Rectal smooth muscle tissue (tissue), 1 donor: ENCODE measurements around the gene LPP.

Experiments
- H3K27ac ChIP-seq: one replicate; pipeline ENCODE4 v1.7.0; 2013; ENCODE audit warnings: low read depth, low read length, inconsistent platforms
- H3K27me3 ChIP-seq: one replicate; pipeline ENCODE4 v1.7.0; 2013; ENCODE audit warnings: low read length; ENCODE audit not compliant: control insufficient read depth, insufficient read depth
- H3K36me3 ChIP-seq: one replicate; pipeline ENCODE4 v1.7.0; 2013; ENCODE audit warnings: low read length; ENCODE audit not compliant: control insufficient read depth, insufficient read depth
- H3K4me1 ChIP-seq: one replicate; pipeline ENCODE4 v1.7.0; 2013; ENCODE audit warnings: low read length; ENCODE audit not compliant: control insufficient read depth, insufficient read depth
- H3K4me3 ChIP-seq: one replicate; pipeline ENCODE4 v1.7.0; 2013; ENCODE audit warnings: low read length
- H3K9ac ChIP-seq: one replicate; pipeline ENCODE4 v1.7.0; 2013; ENCODE audit warnings: low read length

The LPP gene

DNA sequence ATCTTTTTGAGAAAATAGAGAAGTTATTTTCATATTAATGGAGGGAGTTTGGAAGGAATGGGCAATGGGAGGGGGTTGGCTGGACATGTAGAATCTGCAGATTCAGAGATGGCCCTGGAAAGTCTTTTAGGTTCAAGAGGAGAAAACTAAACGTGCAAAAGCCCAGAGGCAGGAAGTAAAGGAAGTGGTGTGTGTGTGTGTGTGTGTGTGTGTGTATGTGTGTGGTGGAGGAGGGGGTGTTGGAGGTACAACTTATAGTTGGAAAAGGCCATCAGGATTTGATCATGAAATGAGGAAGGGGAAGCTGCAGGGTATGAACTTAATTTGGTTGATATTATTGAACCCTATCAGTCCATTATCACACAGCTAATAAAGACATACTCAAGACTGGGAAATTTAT, 5.6 kb upstream of the LPP start:
- Histone ChIP-seq H3K4me3 (no peak overlapping the region), H3K4me1 (peaks cover 12% of the 10 kb centered on the region), H3K36me3 (no peaks in the 10 kb centered on the region), H3K27me3 (no peaks in the 10 kb centered on the region), H3K9ac (no peak overlapping the region), H3K27ac (no peak overlapping the region)

DNA sequence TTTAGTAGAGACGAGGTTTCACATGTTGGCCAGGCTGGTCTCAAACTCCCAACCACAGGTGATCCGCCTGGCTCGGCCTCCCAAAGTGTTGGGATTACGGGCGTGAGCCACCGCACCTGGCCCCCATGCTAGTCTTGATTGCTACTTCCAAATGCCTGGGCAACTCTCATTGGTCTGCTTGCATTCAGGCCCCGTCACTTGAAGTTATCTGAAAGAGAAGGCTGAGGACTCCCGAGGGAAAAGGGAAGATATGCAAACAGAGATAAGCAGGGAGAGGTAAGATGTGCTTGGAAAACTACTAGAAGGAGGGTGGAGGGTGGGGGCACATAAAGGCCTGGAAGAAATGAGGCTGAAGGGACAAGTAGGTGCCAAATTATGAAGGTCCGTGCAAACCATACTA, 4.4 kb upstream of the LPP start:
- Histone ChIP-seq H3K27ac (no peak overlapping the region), H3K4me3 (no peak overlapping the region), H3K36me3 (no peaks in the 10 kb centered on the region), H3K4me1 (peaks cover 13% of the 10 kb centered on the region), H3K9ac (no peak overlapping the region), H3K27me3 (no peaks in the 10 kb centered on the region)

- Histone ChIP-seq H3K36me3 (no peaks in the 10 kb centered on the region), H3K27me3 (no peaks in the 10 kb centered on the region), H3K4me3 (no peak overlapping the region), H3K4me1 (peaks cover 19% of the 10 kb centered on the region), H3K27ac (peak overlapping the region; percentile 28), H3K9ac (no peak overlapping the region)
Observed at GRCh38 chr3:188150982-188151381, 3.0 kb upstream of the LPP start.

GRCh38 chr3:188151438-188151837, 2.5 kb upstream of the LPP start:
- Histone ChIP-seq H3K9ac (no peak overlapping the region), H3K36me3 (no peaks in the 10 kb centered on the region), H3K4me1 (peaks cover 23% of the 10 kb centered on the region), H3K27me3 (no peaks in the 10 kb centered on the region), H3K4me3 (no peak overlapping the region), H3K27ac (no peak overlapping the region)

DNA sequence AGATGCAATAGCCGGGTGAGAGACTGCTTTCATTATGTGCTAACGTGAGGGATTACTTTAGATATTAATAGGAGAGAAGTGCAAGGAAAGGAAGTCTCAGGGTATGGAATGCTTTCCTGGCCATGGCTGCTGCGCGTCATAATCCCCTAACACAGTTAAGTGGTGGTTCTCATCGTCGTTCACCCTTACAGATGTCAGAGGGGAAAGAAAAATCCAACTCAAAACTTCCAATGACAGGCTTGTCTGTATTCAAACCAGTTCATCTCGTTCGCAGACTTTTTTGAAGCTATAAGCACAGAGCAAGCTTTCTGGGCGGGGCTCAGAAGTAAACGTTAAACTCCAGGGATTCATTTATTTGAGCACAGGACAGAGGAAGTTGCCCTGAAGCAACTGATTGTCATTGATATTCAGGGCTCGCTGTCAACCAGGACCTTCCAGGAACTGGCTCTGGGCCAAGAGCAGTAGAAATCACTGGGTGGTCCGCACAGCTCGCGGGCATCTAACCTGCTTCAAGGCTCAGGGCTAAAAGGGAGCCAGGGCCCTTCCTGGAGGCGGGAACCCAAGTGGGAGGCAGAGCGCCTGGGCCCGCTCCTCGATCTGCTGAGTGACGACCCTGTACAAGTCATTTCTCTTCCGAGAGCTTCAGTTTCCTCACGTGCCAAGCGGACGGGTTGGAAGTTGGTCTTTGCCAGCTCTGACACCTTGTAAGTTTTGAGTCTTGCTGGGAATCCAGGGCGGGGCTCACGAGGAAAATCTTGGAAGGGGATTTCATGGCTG, 1.1 kb upstream of the LPP start:
- Histone ChIP-seq H3K27me3 (no peaks in the 10 kb centered on the region), H3K4me1 (peaks cover 33% of the 10 kb centered on the region), H3K9ac (peak overlapping the region; percentile 95), H3K36me3 (no peaks in the 10 kb centered on the region), H3K27ac (peak overlapping the region; percentile 98), H3K4me3 (peak overlapping the region; percentile 98)

GRCh38 chr3:188153437-188154013, 432 bp upstream of the LPP start:
- H3K4me1 ChIP-seq: peaks cover 39% of the 10 kb centered on the region

DNA sequence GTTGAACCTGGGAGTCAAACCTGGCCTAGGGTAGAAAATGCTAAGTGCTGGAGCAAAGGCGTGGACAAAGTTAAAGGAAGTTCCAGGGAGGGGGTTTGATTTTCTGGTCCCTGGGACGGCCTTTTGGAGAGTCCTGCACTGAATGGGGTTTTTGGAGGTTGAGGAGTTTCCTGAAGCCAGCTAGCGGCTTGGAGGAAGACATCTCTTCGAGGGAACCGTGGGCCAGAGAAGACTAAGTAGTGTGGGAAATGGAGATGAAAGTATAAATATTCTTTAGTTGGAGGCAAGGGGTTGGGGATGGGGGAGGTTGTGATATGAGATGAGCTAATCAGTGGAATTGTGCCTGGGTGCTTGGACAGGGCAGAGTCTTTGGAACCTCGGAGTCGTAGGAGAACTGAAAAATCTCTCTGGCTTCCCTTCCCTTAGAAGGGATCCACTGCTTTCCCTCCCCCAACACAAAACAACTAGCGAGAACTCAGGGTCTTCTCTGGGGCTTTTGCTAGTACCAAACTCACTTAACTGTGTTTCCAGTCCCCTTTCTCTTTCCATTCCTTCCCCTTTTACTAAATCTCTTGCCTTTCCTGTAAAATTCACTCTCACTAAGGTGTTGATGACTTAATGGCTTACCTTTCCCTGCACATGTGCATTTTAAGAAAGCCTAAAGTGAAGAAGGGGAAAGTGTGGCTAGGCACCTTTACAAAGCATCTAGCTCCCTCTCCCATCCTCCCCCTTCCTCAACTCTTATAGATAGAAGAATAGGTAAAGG, 1.0 kb downstream of the LPP start:
- Histone ChIP-seq H3K9ac (peak overlapping the region; percentile 93), H3K36me3 (no peaks in the 10 kb centered on the region), H3K27ac (peak overlapping the region; percentile 98), H3K4me3 (peak overlapping the region; percentile 98), H3K4me1 (peaks cover 47% of the 10 kb centered on the region), H3K27me3 (no peaks in the 10 kb centered on the region)

More at GRCh38 chr3:188153437-188154013, 432 bp upstream of the LPP start:
- Histone ChIP-seq H3K36me3 (no peaks in the 10 kb centered on the region), H3K4me3 (peak overlapping the region; percentile 98), H3K27ac (peak overlapping the region; percentile 98), H3K9ac (peak overlapping the region; percentile 95), H3K27me3 (no peaks in the 10 kb centered on the region)

DNA sequence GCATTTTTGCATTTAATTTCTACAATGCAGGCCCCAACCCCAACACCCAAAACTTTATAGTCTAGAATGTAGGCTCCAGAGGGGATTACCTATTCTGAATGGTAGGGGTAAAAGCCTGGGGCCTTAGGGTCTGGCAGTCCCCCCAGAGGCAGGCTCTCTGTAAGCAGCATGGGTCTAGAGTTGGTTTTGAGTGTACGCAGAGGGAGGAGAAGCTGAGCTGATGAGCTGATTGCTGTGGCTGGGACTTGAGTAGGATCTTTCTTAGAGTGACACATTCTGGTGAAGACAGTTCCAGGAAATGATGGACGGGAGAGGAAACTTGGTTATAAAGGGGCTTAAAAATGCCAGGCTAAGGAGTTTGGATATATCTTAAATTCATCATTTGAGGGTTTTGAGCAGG, 2.1 kb downstream of the LPP start:
- Histone ChIP-seq H3K4me1 (peaks cover 47% of the 10 kb centered on the region), H3K4me3 (peak overlapping the region; percentile 98), H3K36me3 (no peaks in the 10 kb centered on the region), H3K27me3 (no peaks in the 10 kb centered on the region), H3K27ac (peak overlapping the region; percentile 98), H3K9ac (no peak overlapping the region)

DNA sequence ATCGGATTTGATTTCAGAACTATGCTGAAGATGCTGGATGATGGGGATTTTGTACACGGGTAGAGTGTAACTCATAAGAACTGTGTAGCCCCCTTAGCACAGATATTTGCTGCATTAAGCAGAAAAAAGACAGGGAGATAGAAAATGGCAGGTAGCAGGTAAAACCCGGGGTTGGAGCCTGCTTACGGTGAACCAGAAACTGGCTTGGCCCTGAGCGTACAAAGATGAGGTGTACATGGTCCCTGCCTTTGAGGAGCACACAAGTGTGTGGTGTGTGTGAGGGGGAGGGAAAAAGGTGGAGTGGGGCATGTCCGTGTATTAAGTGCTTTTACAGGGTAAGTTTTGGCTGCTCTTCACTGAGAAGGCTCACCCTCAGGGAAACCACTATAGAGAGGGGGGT, 3.5 kb downstream of the LPP start:
- Histone ChIP-seq H3K27ac (peak overlapping the region; percentile 98), H3K27me3 (no peaks in the 10 kb centered on the region), H3K36me3 (no peaks in the 10 kb centered on the region), H3K4me1 (peaks cover 46% of the 10 kb centered on the region), H3K9ac (no peak overlapping the region), H3K4me3 (no peak overlapping the region)

- peaks cover 40% of the 10 kb centered on the region for H3K4me1 ChIP-seq
- no peak overlapping the region for H3K4me3 ChIP-seq
- H3K9ac ChIP-seq: no peak overlapping the region
- peak overlapping the region; percentile 98 for H3K27ac ChIP-seq
- H3K27me3 ChIP-seq: no peaks in the 10 kb centered on the region
- no peaks in the 10 kb centered on the region for H3K36me3 ChIP-seq
Observed at GRCh38 chr3:188157971-188158370, 4.0 kb downstream of the LPP start.

GRCh38 chr3:188158731-188159310, 4.9 kb downstream of the LPP start:
- Histone ChIP-seq H3K9ac (no peak overlapping the region), H3K36me3 (no peaks in the 10 kb centered on the region), H3K4me3 (peak overlapping the region; percentile 39), H3K27ac (peak overlapping the region; percentile 64), H3K27me3 (no peaks in the 10 kb centered on the region), H3K4me1 (peaks cover 36% of the 10 kb centered on the region)

DNA sequence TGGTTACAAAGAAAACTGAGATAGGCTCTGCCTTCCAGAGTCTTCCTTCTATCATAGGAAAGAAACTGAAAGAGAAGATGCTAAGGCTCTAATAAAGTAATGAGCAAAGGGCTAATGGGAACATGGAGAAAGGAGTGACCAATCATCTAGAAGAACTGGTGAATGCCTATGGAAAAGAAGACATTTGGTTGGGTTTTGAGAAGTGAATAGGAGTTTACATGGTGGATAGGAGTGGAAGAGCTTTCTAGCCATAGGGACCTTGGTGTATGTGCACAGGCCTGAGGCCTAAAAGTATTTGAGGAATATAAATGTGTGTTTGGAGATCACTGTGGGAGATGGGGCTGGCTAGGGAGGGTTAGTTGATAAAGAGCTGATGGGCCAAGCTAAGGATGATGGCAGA, 6.8 kb downstream of the LPP start:
- no peak overlapping the region for H3K4me3 ChIP-seq
- peaks cover 37% of the 10 kb centered on the region for H3K4me1 ChIP-seq
- peak overlapping the region; percentile 17 for H3K27ac ChIP-seq

More for the DNA sequence above, 6.8 kb downstream of the LPP start:
- no peak overlapping the region for H3K9ac ChIP-seq
- no peaks in the 10 kb centered on the region for H3K36me3 ChIP-seq
- H3K27me3 ChIP-seq: no peaks in the 10 kb centered on the region
